ENCODE data around the gene SLC8B1. TPM values are rescaled to one million over a fixed set of nuclear protein-coding genes. Genes with fewer than 3 reads are reported as not detected.

The SLC8B1 gene
- total and polyA plus RNA-seq, 2 experiments from 2014 or later, result 4.3 to 5.8 TPM

DNA sequence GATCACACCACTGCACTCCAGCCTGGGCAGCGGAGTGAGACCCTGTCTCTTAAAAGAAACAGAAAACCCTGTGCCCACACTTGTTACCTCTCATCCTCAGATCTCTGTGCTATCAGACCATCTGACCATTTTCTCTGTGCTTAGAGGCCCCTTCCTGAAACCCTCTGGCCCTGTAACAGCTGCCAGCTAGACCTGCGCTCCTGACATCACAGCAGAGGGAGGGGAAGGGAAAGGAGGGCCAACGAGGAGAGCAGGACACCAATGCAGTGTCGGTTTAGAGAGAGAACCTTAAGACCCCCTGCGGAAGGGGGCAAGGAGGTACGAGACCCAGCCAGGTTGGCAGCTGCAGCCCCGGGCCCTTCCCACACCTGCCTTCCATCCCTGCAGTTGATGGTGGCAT, 42.4 kb downstream of the SLC8B1 start:
- Histone ChIP-seq H3K36me3 (no peaks in the 10 kb centered on the region), H3K27ac (no peak overlapping the region), H3K4me1 (ENCODE audit: low read depth) (no peaks in the 10 kb centered on the region), H3K27me3 (no peaks in the 10 kb centered on the region), H3K9me3 (ENCODE audit: low read depth) (no peaks in the 10 kb centered on the region), H3K4me3 (no peak overlapping the region)
- TF ChIP-seq, protein P1, sequence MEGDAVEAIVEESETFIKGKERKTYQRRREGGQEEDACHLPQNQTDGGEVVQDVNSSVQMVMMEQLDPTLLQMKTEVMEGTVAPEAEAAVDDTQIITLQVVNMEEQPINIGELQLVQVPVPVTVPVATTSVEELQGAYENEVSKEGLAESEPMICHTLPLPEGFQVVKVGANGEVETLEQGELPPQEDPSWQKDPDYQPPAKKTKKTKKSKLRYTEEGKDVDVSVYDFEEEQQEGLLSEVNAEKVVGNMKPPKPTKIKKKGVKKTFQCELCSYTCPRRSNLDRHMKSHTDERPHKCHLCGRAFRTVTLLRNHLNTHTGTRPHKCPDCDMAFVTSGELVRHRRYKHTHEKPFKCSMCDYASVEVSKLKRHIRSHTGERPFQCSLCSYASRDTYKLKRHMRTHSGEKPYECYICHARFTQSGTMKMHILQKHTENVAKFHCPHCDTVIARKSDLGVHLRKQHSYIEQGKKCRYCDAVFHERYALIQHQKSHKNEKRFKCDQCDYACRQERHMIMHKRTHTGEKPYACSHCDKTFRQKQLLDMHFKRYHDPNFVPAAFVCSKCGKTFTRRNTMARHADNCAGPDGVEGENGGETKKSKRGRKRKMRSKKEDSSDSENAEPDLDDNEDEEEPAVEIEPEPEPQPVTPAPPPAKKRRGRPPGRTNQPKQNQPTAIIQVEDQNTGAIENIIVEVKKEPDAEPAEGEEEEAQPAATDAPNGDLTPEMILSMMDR (IDR thresholded peaks at IDR 0.05; ENCODE audit: low read depth, low read length), result no peak
- DNase-seq (ENCODE audit: low read depth in 1 of 2, low spot score in 1 of 2), result no peak

DNA sequence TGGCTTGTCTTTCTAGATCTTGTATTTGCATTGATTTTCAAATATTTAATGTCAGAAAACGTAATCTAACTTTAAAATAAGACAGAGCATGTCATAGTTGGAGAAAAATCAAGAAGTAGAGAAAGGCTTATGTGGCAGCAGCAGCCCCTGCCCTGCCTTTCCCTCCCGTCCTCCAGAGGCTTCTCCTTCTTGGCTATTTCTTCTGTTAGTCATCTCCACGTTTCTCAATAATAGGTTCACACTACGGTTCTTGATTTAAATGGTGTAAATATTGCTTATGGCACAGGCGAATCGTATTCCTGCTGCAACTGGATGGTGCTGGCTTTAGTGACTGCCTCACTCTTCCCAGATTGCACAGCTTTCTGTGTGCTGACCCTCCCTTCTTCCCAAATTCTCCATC, 42.8 kb downstream of the SLC8B1 start:
- no peaks in the 10 kb centered on the region for H3K4me1 ChIP-seq (ENCODE audit: low read depth)
- H3K36me3 ChIP-seq, result no peaks in the 10 kb centered on the region
- H3K9me3 ChIP-seq (ENCODE audit: low read depth), result no peaks in the 10 kb centered on the region
- no peak overlapping the region for H3K27ac ChIP-seq
- no peaks in the 10 kb centered on the region for H3K27me3 ChIP-seq
- no peak overlapping the region for H3K4me3 ChIP-seq
- TF ChIP-seq, protein P1 (IDR thresholded peaks at IDR 0.05; ENCODE audit: low read depth, low read length), result no peak
- peak in 1 of 2 donors; percentile 75 for DNase-seq (ENCODE audit: low read depth in 1 of 2, low spot score in 1 of 2)

DNA sequence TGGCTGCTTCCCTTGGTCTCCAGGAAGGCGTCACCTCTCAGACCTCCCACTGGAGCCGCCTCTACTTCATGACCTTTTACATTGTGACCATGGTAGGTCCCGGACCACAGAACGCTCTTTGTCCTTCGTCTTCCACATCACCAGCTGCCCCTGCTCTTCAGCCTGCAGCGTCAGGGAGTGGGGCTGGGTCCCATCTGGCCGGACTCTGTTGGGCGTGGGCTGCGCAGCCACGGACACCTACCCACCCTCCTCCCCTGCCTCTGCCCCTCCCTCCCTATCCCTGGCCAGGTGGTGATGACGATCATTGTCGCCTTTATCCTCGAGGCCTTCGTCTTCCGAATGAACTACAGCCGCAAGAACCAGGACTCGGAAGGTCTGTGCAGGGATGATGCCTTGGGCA, 43.3 kb downstream of the SLC8B1 start:
- no peaks in the 10 kb centered on the region for H3K27me3 ChIP-seq
- H3K9me3 ChIP-seq (ENCODE audit: low read depth), result no peaks in the 10 kb centered on the region
- H3K36me3 ChIP-seq, result no peaks in the 10 kb centered on the region

DNA sequence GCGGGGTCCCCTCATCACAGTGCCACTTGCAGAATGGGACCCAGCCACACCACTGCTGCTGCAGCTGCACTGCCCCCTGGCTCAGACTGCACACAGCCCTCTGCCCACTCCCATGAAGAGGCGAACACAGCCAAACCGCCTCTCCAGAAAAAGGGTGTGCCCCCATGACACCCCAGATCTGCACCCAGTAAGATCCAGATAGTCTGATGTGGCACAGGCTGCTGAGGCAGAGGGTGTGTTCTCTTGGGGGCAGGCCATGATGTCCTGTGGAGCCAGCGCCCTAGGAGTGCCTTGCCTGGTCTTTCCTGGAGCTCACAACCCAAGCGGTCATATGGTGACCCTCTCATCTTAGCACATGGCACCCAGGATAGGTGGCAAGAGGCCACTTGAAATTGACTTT, 44.4 kb downstream of the SLC8B1 start:
- no peaks in the 10 kb centered on the region for H3K27me3 ChIP-seq
- H3K4me1 ChIP-seq (ENCODE audit: low read depth), result no peaks in the 10 kb centered on the region
- no peak overlapping the region for H3K4me3 ChIP-seq
- no peaks in the 10 kb centered on the region for H3K36me3 ChIP-seq
- DNase-seq (ENCODE audit: low read depth in 1 of 2, low spot score in 1 of 2), result no peak
- TF ChIP-seq, protein P1 (IDR thresholded peaks at IDR 0.05; ENCODE audit: low read depth, low read length), result no peak
- no peak overlapping the region for H3K27ac ChIP-seq
- no peaks in the 10 kb centered on the region for H3K9me3 ChIP-seq (ENCODE audit: low read depth)

More for the DNA sequence above, 43.3 kb downstream of the SLC8B1 start:
- TF ChIP-seq, protein P1 (IDR thresholded peaks at IDR 0.05; ENCODE audit: low read depth, low read length), result no peak
- Histone ChIP-seq H3K4me1 (ENCODE audit: low read depth) (no peaks in the 10 kb centered on the region), H3K4me3 (no peak overlapping the region), H3K27ac (no peak overlapping the region)
- DNase-seq (ENCODE audit: low read depth in 1 of 2, low spot score in 1 of 2), result no peak

DNA sequence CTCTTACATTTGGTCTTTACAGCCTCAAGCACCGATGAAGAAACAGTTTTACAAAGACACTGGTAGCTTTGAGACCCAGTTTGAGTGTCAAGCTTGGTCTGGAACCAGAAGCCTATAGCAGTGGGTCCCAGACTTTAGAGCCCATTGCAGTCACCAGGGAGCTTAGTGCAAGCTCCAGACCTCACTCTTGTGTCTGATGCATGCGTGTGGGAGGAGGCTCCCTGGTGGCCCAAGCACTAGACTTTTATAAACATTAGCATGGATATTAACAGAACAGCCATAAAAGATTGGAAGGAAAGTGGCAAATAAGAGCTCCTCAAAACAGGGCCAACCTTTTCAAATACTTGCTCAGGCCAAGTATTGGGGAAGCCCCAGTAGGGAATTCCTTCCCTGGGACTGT, 45.5 kb downstream of the SLC8B1 start:
- DNase-seq (ENCODE audit: low read depth in 1 of 2, low spot score in 1 of 2), result no peak
- H3K27me3 ChIP-seq, result no peaks in the 10 kb centered on the region
- H3K36me3 ChIP-seq, result no peaks in the 10 kb centered on the region
- TF ChIP-seq, protein P1 (IDR thresholded peaks at IDR 0.05; ENCODE audit: low read depth, low read length), result no peak
- no peak overlapping the region for H3K4me3 ChIP-seq
- no peak overlapping the region for H3K27ac ChIP-seq
- H3K9me3 ChIP-seq (ENCODE audit: low read depth), result no peaks in the 10 kb centered on the region
- H3K4me1 ChIP-seq (ENCODE audit: low read depth), result no peaks in the 10 kb centered on the region

DNA sequence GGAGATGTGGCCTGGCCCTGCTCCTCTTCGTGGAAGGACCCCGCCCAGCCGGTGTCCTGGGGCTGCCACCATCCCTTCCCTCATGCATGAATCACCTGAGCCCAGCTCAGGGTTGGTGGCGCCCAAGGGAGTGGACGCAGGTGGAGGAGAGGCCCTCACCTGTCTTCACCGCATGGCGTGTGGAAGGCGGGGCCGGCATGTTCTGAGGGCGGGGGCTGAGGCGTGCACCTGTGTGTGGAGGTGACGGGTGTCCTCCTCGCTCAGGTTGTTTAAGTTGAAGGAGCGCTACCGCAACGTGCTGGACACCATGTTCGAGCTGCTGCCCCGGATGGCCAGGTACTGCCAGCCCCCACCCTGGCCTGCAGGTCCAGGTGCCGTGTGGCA, 47.0 kb downstream of the SLC8B1 start:
- Histone ChIP-seq H3K36me3 (no peaks in the 10 kb centered on the region), H3K4me3 (no peak overlapping the region), H3K9me3 (ENCODE audit: low read depth) (no peaks in the 10 kb centered on the region), H3K27ac (no peak overlapping the region), H3K27me3 (no peaks in the 10 kb centered on the region), H3K4me1 (ENCODE audit: low read depth) (no peaks in the 10 kb centered on the region)
- TF ChIP-seq, protein P1 (IDR thresholded peaks at IDR 0.05; ENCODE audit: low read depth, low read length), result no peak
- DNase-seq (ENCODE audit: low read depth in 1 of 2, low spot score in 1 of 2), result no peak

Data from cardiac muscle cell (in vitro differentiated cells and primary cell).